NCI-H2029 (cell line): Measurements from ENCODE around the gene FCAMR.

ENCODE experiments used
- DNase-seq: peaks from one replicate; lab custom pipeline; 2025; lab: John Stamatoyannopoulos, UW

Gene FCAMR

DNA sequence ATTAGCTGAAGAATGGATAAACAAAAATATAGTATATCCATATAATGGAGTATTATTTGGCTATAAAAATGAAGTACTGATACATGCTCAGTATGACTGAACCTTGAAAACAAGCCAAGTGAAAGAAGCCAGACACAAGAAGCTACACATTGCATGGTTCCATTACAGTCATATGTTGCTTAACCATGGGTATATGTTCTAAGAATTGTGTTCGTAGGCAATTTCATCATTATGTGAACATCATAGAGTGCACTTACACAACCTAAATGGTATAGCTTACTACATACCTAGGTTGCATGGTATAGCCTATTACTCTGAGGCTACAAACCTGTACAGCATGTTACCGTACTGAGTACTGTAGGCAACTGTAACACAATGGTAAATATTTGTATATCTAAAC, 28.6 kb upstream of the FCAMR start:
- DNase-seq: no peak

DNA sequence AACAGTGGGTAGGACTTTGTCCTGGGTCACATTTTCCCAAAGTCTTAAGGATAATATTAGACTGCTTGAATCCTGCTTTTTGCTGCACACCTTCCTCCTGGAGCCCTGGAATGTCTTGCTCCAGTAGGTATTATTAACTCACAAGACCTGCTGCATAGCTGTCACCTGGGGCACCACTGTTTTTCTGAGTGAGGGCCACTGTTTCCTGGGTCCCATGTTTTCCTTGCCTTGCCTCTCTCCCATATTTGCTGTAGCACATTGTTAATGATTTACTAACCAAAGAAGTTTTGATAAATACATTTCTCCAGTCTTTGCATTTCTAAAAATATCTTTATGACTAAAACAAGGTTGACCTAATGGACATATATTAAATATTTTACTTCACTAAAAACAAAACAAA, 22.5 kb upstream of the FCAMR start:
- DNase-seq: no peak

- no peak for DNase-seq
These were observed 17.6 kb upstream of the FCAMR start for GRCh38 chr1:206987873-206988272.

GRCh38 chr1:206986885-206987284, 16.6 kb upstream of the FCAMR start:
- DNase-seq: no peak

- DNase-seq: no peak
These were observed 16.1 kb upstream of the FCAMR start for GRCh38 chr1:206986402-206986801.

DNA sequence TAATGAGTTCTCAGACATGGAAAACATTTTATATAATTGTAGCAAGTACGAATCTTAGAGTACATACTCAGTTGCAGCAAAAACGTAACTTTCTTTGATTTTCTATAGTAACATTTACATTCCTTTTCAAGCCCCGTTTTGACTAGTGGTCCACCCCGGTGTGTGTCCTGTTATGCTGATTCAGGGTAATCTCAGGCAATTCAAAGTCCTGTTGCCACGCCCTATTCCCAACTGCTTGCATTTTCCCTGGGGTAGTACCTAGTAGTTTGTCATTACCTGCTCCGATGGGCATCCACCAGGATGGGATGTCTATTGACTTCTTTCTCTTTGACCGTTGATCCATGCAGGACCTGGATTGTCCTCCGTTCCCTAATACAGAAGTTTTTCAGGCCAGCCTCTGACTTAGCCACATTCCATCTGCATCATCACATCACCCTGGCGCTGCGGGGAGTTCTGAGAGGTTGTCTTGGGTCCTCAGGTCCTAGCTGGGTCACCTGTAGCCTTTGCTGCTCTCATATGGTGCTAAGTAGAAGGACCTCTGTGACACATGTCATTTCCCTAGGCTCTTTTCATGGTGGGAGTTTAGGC, 15.0 kb upstream of the FCAMR start:
- no peak for DNase-seq

DNA sequence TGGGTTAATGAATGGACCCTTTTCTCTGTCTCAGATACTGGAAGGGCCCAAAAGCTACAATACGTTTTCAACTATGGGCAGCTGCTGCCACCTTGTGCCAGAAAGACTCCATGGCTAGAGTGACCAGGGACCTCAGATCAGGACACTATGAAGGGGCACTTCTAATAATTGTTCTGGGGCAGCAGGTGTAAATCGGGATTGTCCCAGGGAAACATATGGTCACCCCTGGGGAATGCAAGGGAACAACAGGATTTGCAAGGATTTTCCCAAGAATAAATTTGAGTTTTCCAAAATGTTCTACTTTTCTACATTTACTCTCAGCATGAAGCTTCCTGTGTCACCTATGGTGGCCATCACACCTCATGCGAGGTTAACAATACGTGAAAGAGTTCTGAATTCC, 12.0 kb upstream of the FCAMR start:
- DNase-seq: peak; percentile 20

DNA sequence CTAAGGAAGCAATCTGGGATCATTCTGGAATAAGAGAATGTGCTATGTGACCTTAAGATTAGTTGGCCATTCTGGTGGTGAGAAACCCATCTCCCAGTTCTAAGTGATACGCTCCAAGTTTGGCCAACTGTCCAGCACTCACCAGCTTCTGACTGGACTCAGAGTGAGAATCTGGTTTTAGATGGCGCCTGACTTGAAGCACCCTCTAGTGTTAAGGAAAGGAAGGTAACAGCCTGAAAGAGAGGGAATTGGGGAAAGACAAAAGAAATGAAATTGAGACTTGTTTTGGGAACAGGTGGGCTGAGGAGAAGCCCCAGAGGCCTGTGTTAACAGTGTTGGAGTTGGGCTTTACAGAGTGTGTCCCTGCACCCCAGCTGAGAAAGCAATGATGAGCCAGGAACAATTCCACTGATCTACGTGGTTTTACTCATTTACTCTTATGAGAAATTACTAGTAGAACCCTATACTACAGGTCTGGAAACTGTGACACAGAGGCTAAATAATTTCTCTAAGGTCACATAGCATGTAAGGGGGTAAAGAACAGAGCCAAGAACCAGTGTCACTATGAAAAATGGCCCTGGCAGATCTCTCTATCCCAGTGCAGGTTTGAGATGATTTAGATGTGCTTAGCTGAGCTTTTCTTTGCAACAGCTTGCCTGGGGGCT, 9.3 kb upstream of the FCAMR start:
- no peak for DNase-seq

GRCh38 chr1:206978259-206978658, 8.0 kb upstream of the FCAMR start:
- DNase-seq: no peak

- DNase-seq: no peak
These were observed 5.0 kb upstream of the FCAMR start for GRCh38 chr1:206975306-206975705.

DNA sequence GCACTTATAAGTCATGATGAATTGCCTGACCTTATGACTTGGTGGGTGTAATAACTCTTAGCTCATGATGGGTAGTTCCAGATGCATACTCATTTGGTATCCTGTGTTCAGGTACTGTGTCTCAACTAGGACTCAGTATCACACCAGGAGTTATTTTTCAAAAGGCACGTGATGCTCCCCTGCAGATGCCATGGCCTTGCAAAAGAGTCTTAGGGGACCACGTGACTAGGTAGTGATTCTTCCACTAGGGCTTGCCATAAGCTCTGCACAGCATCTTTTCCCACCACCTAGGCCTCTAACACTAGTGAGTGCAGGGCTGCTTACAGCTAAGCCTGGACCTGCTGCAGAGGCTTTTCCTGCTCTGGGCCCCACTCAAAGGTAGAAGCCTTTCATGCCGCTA, 3.9 kb upstream of the FCAMR start:
- DNase-seq: no peak

GRCh38 chr1:206972728-206973127, 2.5 kb upstream of the FCAMR start:
- DNase-seq: no peak

GRCh38 chr1:206971029-206971655, 882 bp upstream of the FCAMR start:
- no peak for DNase-seq

DNA sequence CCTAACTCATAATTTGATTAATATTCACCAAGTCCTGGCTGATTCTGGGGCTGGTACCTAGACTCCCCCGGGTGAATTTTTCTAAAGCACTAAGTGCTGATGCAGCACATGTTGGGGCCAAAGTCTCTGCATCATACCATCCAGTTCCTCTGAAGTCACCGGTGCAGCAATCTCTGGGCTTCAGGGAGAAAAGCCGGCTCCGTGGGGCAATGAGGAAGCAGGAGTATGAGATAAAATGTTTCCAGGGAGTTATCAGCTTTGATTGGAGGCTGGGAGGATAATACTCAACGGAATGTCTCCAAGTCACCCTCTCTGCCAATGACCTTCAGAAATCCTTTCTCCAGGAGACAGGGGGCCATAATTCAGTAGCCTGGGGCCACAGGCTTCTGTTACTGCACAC, 1.2 kb downstream of the FCAMR start:
- DNase-seq: no peak

- peak; percentile 13 for DNase-seq
These were observed 3.0 kb downstream of the FCAMR start for GRCh38 chr1:206967096-206967849.

DNA sequence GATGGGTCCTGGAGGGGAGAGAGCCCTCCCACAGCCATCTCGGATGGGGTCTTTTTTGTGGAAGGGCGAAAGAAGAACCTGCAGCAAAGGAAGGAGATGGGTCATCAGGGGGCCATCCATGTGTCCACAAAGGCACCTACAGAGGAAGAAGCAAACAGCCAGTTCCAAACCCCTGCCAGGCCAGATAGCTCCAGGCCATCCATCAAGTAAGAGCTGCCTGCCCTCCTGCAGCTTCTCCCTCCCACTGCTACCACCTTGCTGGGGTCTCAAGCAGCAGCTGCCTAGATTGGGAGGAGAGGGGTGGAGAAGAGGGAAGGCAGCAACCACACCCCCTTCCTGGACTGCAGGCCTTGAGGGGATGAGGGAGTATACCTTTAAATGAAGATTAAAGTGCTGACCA, 4.5 kb downstream of the FCAMR start:
- no peak for DNase-seq

DNA sequence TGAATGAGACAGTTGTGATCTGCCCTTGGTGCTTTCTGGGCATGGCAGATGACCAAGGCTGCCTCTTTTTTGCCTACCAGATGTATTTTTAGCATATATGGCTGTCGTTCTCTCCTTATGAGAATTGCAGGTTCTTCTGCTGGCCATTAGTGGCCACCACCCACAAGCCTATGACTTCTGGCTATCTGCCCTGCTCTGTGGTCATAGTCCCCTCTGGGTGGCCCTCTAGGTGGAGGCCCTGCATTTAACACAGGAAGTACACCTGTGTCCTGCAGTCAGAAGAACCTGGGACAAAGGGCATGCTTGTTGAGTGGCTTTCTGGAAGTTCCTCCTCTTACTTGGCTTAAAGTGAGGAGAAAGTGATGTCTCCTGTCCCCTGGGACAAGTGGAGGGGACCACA, 6.5 kb downstream of the FCAMR start:
- no peak for DNase-seq

- no peak for DNase-seq
These were observed 7.0 kb downstream of the FCAMR start for GRCh38 chr1:206963119-206963712.

DNA sequence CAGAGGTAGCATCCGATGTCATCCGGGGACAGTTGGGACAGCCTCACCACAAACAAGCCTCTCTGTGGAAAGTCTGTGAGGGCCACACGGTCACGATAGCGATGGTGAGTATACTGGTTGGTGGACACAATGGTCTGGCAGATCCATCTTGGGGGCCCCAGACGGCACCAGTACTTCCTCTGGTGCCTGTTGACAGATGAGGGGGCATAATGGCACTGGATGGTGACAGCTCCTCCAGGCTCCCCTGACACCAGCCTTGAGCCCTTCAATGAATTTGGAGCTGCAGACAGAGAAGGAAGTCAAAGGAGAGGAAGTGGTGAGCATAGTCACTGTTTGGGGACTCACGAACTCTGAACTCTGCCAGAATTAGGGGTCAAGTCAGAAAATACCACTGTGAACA, 8.0 kb downstream of the FCAMR start:
- DNase-seq: no peak

GRCh38 chr1:206961668-206962067, 8.6 kb downstream of the FCAMR start:
- no peak for DNase-seq

DNA sequence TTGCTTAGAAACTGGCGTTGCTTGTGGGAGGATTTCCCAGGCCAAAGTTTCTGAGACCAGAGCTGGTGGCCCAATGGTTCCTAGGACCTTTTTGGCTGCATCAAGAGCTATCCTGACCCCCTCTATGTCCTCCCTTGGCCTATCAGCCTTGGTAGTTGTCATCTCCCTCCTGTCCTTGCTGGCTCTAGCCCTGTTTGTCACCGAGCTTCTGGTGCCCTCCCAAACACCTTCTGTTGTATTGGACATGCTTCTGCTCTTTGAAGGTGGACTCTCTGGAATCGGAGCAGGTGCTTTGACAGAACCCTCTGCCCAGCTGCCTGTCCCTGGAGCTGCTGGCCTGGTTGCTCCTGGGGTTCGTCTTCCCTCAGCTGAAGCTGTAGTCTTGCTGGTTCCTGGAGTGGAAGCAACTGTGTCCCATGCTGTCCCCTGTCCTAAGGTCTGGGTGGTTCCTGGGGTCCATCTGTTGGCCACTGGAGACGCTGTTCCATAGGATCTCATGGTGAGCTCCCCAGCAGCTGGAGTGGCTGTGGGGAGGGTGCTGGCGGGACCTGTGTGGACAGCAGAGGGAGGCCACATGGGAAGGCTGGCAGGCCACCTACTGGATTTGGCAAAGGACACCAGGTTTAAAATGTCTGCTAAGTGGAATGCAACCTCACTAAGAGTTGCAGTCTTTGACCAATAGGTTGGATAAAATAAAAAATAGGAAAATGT, 9.4 kb downstream of the FCAMR start:
- no peak for DNase-seq

DNA sequence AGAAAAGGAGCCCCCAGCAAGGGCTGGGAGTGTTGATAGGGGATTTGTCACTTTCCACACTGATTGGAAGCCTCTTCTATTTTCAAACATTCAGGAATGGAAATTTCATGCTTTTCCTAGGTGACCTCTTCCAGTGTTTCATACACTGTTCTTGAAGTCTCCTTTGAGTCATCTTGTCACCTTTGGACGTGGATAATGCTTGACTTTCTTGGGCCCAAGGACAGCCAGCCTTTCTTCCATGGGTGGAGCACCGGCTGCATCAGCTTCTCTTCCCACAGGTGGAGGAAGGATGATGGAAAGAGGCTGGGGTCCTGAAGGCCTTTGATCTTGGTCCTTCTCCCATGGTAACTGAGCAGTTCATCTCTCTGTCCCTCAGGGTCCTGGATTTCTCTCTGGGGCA, 12.1 kb downstream of the FCAMR start:
- no peak for DNase-seq
